Inflammatory macrophage treated with lipopolysaccharide for 4 hours (primary cell): ENCODE measurements around the gene TNXB.
"Not testable (repeated sequence)": the region's sequence is repeated elsewhere in the genome, so short reads cannot be mapped to it uniquely, and the experiment has no call there.

Experiments
- DNase-seq: peaks from one replicate; pipeline ENCODE4 v3.0.0-alpha.2; 2020

TNXB gene

GRCh38 chr6:32052626-32053025 is 56.5 kb downstream of the TNXB start:
- DNase-seq = not testable (repeated sequence)

GRCh38 chr6:32050562-32050961 is 58.6 kb downstream of the TNXB start:
- DNase-seq = no peak

- not testable (repeated sequence) for DNase-seq
Measured at GRCh38 chr6:32049736-32050135, 59.4 kb downstream of the TNXB start.

- DNase-seq = not testable (repeated sequence)
Measured at GRCh38 chr6:32049149-32049548, 60.0 kb downstream of the TNXB start.

GRCh38 chr6:32047855-32048766 is 61.0 kb downstream of the TNXB start:
- peak; percentile 47 for DNase-seq

GRCh38 chr6:32047539-32047854 is 61.6 kb downstream of the TNXB start:
- DNase-seq = no peak

GRCh38 chr6:32047084-32047478 is 62.1 kb downstream of the TNXB start:
- DNase-seq = no peak

- no peak for DNase-seq
Measured at GRCh38 chr6:32046450-32047083, 62.6 kb downstream of the TNXB start.

- no peak for DNase-seq
Measured at GRCh38 chr6:32045811-32046449, 63.2 kb downstream of the TNXB start.

GRCh38 chr6:32044916-32045315 is 64.2 kb downstream of the TNXB start:
- DNase-seq = not testable (repeated sequence)

- DNase-seq = not testable (repeated sequence)
Measured at GRCh38 chr6:32043589-32044380, 65.4 kb downstream of the TNXB start.

- not testable (repeated sequence) for DNase-seq
Measured at GRCh38 chr6:32042276-32042675, 66.9 kb downstream of the TNXB start.

- DNase-seq = not testable (repeated sequence)
Measured at GRCh38 chr6:32041385-32041784, 67.8 kb downstream of the TNXB start.

GRCh38 chr6:32041050-32041321 is 68.2 kb downstream of the TNXB start:
- not testable (repeated sequence) for DNase-seq

- not testable (repeated sequence) for DNase-seq
Measured at GRCh38 chr6:32040299-32041049, 68.7 kb downstream of the TNXB start.

GRCh38 chr6:32039321-32040274 is 69.5 kb downstream of the TNXB start:
- not testable (repeated sequence) for DNase-seq

- not testable (repeated sequence) for DNase-seq
Measured at GRCh38 chr6:32038878-32039277, 70.3 kb downstream of the TNXB start.

GRCh38 chr6:32037598-32038524 is 71.3 kb downstream of the TNXB start, which contains the start of gene CYP21A2:
Gene CYP21A2, plus strand, starts transcription at chr6:32038415. Its CDS starts 8 bp downstream, at chr6:32038423.
- not testable (repeated sequence) for DNase-seq

GRCh38 chr6:32037136-32037535 is 72.0 kb downstream of the TNXB start:
- not testable (repeated sequence) for DNase-seq
